ENCODE data around the gene ZNF423. TPM values are rescaled to one million over a fixed set of nuclear protein-coding genes. Genes with fewer than 3 reads are reported as not detected.

The ZNF423 gene
- total RNA-seq, 1 donor from 2014 or later, result 4.7 TPM

GRCh38 chr16:49638673-49639610, 217.0 kb downstream of the ZNF423 start:
- DNase-seq, result no peak

- DNase-seq, result no peak
Observed at GRCh38 chr16:49637933-49638672, 217.8 kb downstream of the ZNF423 start.

GRCh38 chr16:49637511-49637910, 218.4 kb downstream of the ZNF423 start:
- DNase-seq, result no peak

GRCh38 chr16:49636608-49637007, 219.3 kb downstream of the ZNF423 start:
- no peak for DNase-seq

- DNase-seq, result no peak
Observed at GRCh38 chr16:49635591-49636581, 220.0 kb downstream of the ZNF423 start.

- DNase-seq, result no peak
Observed at GRCh38 chr16:49635009-49635350, 220.9 kb downstream of the ZNF423 start.

GRCh38 chr16:49634235-49635008, 221.5 kb downstream of the ZNF423 start:
- no peak for DNase-seq

GRCh38 chr16:49632795-49633184, 223.1 kb downstream of the ZNF423 start:
- DNase-seq, result no peak

- no peak for DNase-seq
Observed at GRCh38 chr16:49632086-49632794, 223.7 kb downstream of the ZNF423 start.

GRCh38 chr16:49631187-49632041, 224.5 kb downstream of the ZNF423 start:
- no peak for DNase-seq

- no peak for DNase-seq
Observed at GRCh38 chr16:49630783-49631182, 225.1 kb downstream of the ZNF423 start.

- DNase-seq, result no peak
Observed at GRCh38 chr16:49629851-49630250, 226.1 kb downstream of the ZNF423 start.

GRCh38 chr16:49628148-49628547, 227.8 kb downstream of the ZNF423 start:
- DNase-seq, result no peak

GRCh38 chr16:49625311-49626065, 230.4 kb downstream of the ZNF423 start:
- DNase-seq, result no peak

GRCh38 chr16:49623501-49624266, 232.2 kb downstream of the ZNF423 start:
- DNase-seq, result no peak

GRCh38 chr16:49622421-49623402, 233.2 kb downstream of the ZNF423 start:
- no peak for DNase-seq

- DNase-seq, result no peak
Observed at GRCh38 chr16:49622084-49622390, 233.9 kb downstream of the ZNF423 start.

Measured in occipital lobe (tissue), 2 donors.